Measurements from ENCODE around the gene FOXP1. TPM values are rescaled to one million over a fixed set of nuclear protein-coding genes. Genes with fewer than 3 reads are reported as not detected.

Gene FOXP1
- total RNA-seq, 4 donors from 2014 or later, result 54.2 to 152 (median 129) TPM

DNA sequence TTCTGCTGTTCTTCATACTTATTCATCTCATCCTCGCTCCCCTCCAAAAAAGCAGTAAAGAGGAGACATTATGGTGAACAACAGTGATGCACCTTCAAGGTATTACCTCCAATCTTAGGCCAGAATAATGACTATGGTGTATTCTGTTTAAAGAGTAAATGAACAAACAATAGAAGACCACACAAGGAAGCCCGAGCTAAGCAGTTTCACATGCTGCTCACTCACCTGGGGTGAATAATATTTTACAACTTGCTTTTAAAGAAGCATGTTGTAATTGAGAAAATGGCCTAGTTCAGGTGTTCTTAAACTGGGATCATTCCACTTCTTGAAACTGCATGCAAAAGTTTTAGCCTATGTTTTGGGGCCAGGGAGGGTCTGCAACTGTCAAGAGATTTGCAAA lies 581.2 kb downstream of the FOXP1 start:
- no peaks in the 10 kb centered on the region for H3K9me3 ChIP-seq
- no peak overlapping the region for H3K4me3 ChIP-seq
- no peaks in the 10 kb centered on the region for H3K27me3 ChIP-seq
- H3K27ac ChIP-seq, result no peak overlapping the region
- H3K36me3 ChIP-seq, result no peaks in the 10 kb centered on the region
- H3K4me1 ChIP-seq, result no peaks in the 10 kb centered on the region
- TF ChIP-seq POLR2A (IDR thresholded peaks at IDR 0.05), result no peak
- intact Hi-C loops (cut with DNase I; ENCODE audit: low total_unique reads), result no loop called here
- no peak for DNase-seq

DNA sequence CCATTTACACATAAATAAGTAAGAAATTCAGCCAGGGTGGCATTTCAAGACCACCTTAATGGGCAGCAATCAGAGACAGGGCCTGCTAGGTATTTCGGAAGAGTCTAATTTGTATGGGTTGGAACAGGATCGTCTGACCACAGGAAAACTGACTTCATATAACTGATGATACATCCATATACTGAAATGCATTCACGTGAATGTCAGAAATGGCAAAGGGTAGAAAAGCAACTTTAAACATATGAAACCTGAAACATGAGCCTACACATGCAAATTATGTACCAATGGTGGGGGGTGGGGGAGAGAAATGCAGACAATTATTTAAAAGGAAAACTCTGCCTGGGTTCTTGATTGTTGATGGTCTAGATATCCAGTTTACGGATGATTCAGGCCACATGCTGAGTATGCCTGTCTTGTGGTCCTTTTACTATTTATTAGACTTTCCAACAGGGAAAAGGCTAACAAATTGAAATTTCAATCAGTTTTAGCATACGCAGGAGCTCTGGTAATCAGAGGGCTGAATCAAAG lies 582.2 kb downstream of the FOXP1 start:
- H3K36me3 ChIP-seq, result no peaks in the 10 kb centered on the region
- no peaks in the 10 kb centered on the region for H3K4me1 ChIP-seq
- DNase-seq, result no peak
- intact Hi-C loops (cut with DNase I; ENCODE audit: low total_unique reads), result no loop called here
- no peak overlapping the region for H3K27ac ChIP-seq
- no peaks in the 10 kb centered on the region for H3K9me3 ChIP-seq
- TF ChIP-seq, protein P1, sequence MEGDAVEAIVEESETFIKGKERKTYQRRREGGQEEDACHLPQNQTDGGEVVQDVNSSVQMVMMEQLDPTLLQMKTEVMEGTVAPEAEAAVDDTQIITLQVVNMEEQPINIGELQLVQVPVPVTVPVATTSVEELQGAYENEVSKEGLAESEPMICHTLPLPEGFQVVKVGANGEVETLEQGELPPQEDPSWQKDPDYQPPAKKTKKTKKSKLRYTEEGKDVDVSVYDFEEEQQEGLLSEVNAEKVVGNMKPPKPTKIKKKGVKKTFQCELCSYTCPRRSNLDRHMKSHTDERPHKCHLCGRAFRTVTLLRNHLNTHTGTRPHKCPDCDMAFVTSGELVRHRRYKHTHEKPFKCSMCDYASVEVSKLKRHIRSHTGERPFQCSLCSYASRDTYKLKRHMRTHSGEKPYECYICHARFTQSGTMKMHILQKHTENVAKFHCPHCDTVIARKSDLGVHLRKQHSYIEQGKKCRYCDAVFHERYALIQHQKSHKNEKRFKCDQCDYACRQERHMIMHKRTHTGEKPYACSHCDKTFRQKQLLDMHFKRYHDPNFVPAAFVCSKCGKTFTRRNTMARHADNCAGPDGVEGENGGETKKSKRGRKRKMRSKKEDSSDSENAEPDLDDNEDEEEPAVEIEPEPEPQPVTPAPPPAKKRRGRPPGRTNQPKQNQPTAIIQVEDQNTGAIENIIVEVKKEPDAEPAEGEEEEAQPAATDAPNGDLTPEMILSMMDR (IDR thresholded peaks at IDR 0.05), result no peak
- TF ChIP-seq POLR2A (IDR thresholded peaks at IDR 0.05), result no peak
- H3K27me3 ChIP-seq, result no peaks in the 10 kb centered on the region
- H3K4me3 ChIP-seq, result no peak overlapping the region

DNA sequence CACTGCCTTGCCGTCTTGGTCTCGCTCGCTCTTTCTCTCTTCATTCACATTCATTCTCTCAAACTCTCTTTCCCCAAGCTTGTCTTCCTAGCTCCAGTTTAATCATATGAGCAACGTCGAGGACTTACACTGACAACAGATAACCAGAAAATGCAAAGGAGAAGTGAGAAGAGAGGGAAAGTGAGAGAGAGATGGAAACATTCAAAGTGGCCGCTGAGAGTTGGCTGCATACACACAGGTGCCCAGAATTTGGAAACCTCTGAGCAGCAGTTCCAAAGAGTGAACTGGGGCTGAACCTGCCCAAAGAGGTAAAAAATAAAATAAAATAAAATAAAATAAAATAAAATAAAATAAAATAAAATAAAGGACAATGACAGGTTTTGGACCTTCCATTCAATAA lies 583.0 kb downstream of the FOXP1 start:
- Histone ChIP-seq H3K27ac (no peak overlapping the region), H3K9me3 (no peaks in the 10 kb centered on the region), H3K27me3 (no peaks in the 10 kb centered on the region), H3K4me3 (no peak overlapping the region), H3K4me1 (no peaks in the 10 kb centered on the region), H3K36me3 (no peaks in the 10 kb centered on the region)
- intact Hi-C loops (cut with DNase I; ENCODE audit: low total_unique reads), result no loop called here
- TF ChIP-seq, protein P1 (IDR thresholded peaks at IDR 0.05), result no peak
- no peak for TF ChIP-seq POLR2A (IDR thresholded peaks at IDR 0.05)
- no peak for DNase-seq

DNA sequence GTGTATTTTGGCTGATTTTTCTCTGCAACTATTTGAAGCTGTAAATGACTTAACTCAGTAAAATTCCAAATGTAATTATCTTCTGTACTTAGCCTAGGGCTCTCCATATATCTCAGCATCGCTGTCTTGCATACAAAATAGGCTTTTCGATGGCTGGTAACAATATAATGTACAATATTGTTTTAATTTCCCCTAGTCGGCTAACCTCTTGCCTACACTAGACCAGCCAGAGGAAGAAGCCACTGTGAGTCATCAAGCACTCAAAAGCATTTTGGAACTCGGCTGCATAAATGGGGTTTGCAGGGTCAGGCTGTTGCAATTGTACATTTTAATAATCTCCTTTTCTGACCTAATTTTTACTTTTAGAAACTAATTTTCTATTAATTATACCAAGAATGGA lies 583.8 kb downstream of the FOXP1 start:
- H3K4me1 ChIP-seq, result no peaks in the 10 kb centered on the region
- no peaks in the 10 kb centered on the region for H3K36me3 ChIP-seq
- no peak overlapping the region for H3K27ac ChIP-seq
- intact Hi-C loops (cut with DNase I; ENCODE audit: low total_unique reads), result no loop called here
- no peaks in the 10 kb centered on the region for H3K27me3 ChIP-seq
- no peaks in the 10 kb centered on the region for H3K9me3 ChIP-seq
- H3K4me3 ChIP-seq, result no peak overlapping the region
- DNase-seq, result no peak
- TF ChIP-seq, protein P1 (IDR thresholded peaks at IDR 0.05), result no peak
- no peak for TF ChIP-seq POLR2A (IDR thresholded peaks at IDR 0.05)

DNA sequence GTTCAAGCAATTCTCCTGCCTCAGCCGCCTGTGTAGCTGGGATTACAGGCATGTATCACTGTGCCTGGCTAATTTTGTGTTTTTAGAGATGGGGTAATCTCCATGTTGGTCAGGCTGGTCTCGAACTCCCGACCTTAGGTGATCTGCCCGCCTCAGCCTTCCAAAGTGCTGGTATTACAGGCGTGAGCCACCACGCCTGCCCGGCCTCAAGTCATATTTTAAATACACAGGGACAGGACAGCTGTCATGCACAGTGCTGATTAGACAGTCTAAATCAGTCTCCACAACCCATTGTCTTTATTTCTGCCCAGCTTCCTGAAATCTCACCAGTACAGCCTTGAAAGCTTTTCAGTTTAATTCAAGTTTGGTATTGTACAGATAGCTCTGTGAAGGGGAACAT lies 587.4 kb downstream of the FOXP1 start:
- no peak overlapping the region for H3K27ac ChIP-seq
- H3K36me3 ChIP-seq, result no peaks in the 10 kb centered on the region
- no peaks in the 10 kb centered on the region for H3K9me3 ChIP-seq
- H3K4me1 ChIP-seq, result no peaks in the 10 kb centered on the region
- intact Hi-C loops (cut with DNase I; ENCODE audit: low total_unique reads), result no loop called here
- H3K27me3 ChIP-seq, result no peaks in the 10 kb centered on the region
- no peak overlapping the region for H3K4me3 ChIP-seq
- TF ChIP-seq, protein P1 (IDR thresholded peaks at IDR 0.05), result no peak
- no peak for TF ChIP-seq POLR2A (IDR thresholded peaks at IDR 0.05)
- no peak for DNase-seq

DNA sequence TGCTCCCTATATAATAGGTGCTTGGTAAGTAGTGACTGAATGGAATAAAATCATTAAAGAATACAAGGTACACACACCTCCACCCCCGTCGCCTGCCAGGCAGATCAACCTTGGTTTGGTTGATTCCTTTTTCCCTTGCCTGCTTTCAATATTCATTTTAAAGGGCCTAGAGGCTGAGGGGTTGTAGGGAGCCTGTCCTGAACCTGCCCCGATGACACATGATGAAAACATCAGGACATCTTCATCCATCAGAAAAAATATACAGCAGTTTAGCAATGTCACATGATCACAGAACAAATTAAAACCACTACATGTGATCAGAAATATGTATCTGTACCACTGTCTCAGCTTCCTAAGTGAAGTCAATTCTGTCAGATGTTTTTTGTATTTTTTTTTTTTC lies 588.9 kb downstream of the FOXP1 start:
- no peaks in the 10 kb centered on the region for H3K9me3 ChIP-seq
- TF ChIP-seq, protein P1 (IDR thresholded peaks at IDR 0.05), result no peak
- TF ChIP-seq POLR2A (IDR thresholded peaks at IDR 0.05), result no peak
- H3K27ac ChIP-seq, result no peak overlapping the region
- no peak for DNase-seq
- H3K4me3 ChIP-seq, result no peak overlapping the region
- no peaks in the 10 kb centered on the region for H3K36me3 ChIP-seq
- no peaks in the 10 kb centered on the region for H3K27me3 ChIP-seq
- H3K4me1 ChIP-seq, result no peaks in the 10 kb centered on the region
- intact Hi-C loops (cut with DNase I; ENCODE audit: low total_unique reads), result no loop called here

Data from uterus (tissue), 4 donors.